HG02763 (cell line): ENCODE results near the gene SH2D3A.

Source experiments
- ATAC-seq: cut with Tn5 transposase; IDR thresholded peaks from one replicate; pipeline ENCODE4 v1.9.1; 2021; ENCODE audit warnings: mild to moderate bottlenecking, moderate library complexity; ENCODE audit not compliant: unreplicated experiment

SH2D3A gene

GRCh38 chr19:6723738-6724137, 43.5 kb downstream of the SH2D3A start:
- ATAC-seq, result no peak

GRCh38 chr19:6723108-6723618, 44.1 kb downstream of the SH2D3A start:
- ATAC-seq, result no peak

GRCh38 chr19:6721773-6722172, 45.5 kb downstream of the SH2D3A start:
- ATAC-seq, result no peak

GRCh38 chr19:6721138-6721474, 46.1 kb downstream of the SH2D3A start:
- no peak for ATAC-seq

GRCh38 chr19:6720369-6721137, 46.7 kb downstream of the SH2D3A start, which contains the start of gene C3:
Gene C3, minus strand, starts transcription at chr19:6720650. Its CDS starts 61 bp downstream, at chr19:6720589.
- ATAC-seq, result no peak

- no peak for ATAC-seq
Measured at GRCh38 chr19:6719992-6720368, 47.3 kb downstream of the SH2D3A start.

- no peak for ATAC-seq
Measured at GRCh38 chr19:6719540-6719861, 47.7 kb downstream of the SH2D3A start.

GRCh38 chr19:6718741-6719539, 48.3 kb downstream of the SH2D3A start:
- no peak for ATAC-seq

- ATAC-seq, result no peak
Measured at GRCh38 chr19:6718111-6718740, 49.0 kb downstream of the SH2D3A start.

GRCh38 chr19:6717441-6717971, 49.7 kb downstream of the SH2D3A start:
- ATAC-seq, result no peak

GRCh38 chr19:6717036-6717435, 50.2 kb downstream of the SH2D3A start:
- no peak for ATAC-seq

- ATAC-seq, result no peak
Measured at GRCh38 chr19:6716610-6716970, 50.6 kb downstream of the SH2D3A start.

GRCh38 chr19:6714749-6715555, 52.3 kb downstream of the SH2D3A start:
- ATAC-seq, result no peak

- no peak for ATAC-seq
Measured at GRCh38 chr19:6713773-6714692, 53.2 kb downstream of the SH2D3A start.

- ATAC-seq, result no peak
Measured at GRCh38 chr19:6712692-6713670, 54.3 kb downstream of the SH2D3A start.

GRCh38 chr19:6712231-6712630, 55.0 kb downstream of the SH2D3A start:
- ATAC-seq, result no peak

- no peak for ATAC-seq
Measured at GRCh38 chr19:6711605-6712004, 55.6 kb downstream of the SH2D3A start.

GRCh38 chr19:6711078-6711361, 56.2 kb downstream of the SH2D3A start:
- no peak for ATAC-seq
